Type B pancreatic cell (in vitro differentiated cells): ENCODE results near the gene TRAF3IP3. TPM values are rescaled to one million over a fixed set of nuclear protein-coding genes. Genes with fewer than 3 reads are reported as not detected.

Experiments used
- DNase-seq: peaks from one replicate; pipeline ENCODE4 v3.0.0; 2021; ENCODE audit warnings: mixed read lengths; ENCODE audit not compliant: unreplicated experiment; ENCODE audit errors: extremely low spot score
- H3K27ac Mint-ChIP-seq: 2 replicates; pipeline ENCODE4 v1.8.0; 2021; ENCODE audit warnings: mild to moderate bottlenecking, mixed read lengths
- H3K27me3 Mint-ChIP-seq: 2 replicates; pipeline ENCODE4 v1.8.0; 2021; ENCODE audit warnings: mixed read lengths
- H3K36me3 Mint-ChIP-seq: 2 replicates; pipeline ENCODE4 v1.8.0; 2021; ENCODE audit warnings: mixed read lengths
- H3K4me1 Mint-ChIP-seq: one replicate; pipeline ENCODE4 v1.8.0; 2021; ENCODE audit warnings: mixed read lengths; ENCODE audit not compliant: unreplicated experiment
- H3K4me3 Mint-ChIP-seq: 2 replicates; pipeline ENCODE4 v1.8.0; 2021; ENCODE audit warnings: mild to moderate bottlenecking, mixed read lengths
- H3K9me3 Mint-ChIP-seq: 2 replicates; pipeline ENCODE4 v1.8.0; 2021; ENCODE audit warnings: mixed read lengths
- CTCF ChIP-seq: fragments of 200-600 bp; sonication (generic); conservative IDR thresholded peaks from 2 replicates; pipeline ENCODE4 v1.5.0; 2021; ENCODE audit warnings: antibody characterized with exemption, mild to moderate bottlenecking
- total RNA-seq: library from RNA; stranded (reverse); gene quantifications from 2 replicates; pipeline ENCODE4 v1.2.1, GENCODE V29; 2021; ENCODE audit warnings: low replicate concordance

The TRAF3IP3 gene
- total RNA-seq, 1 donor from 2014 or later = 1.7 TPM

- no peak for DNase-seq
- Mint-ChIP-seq H3K4me1 (peaks cover 11% of the 10 kb centered on the region), H3K9me3 (no peaks in the 10 kb centered on the region), H3K27me3 (peaks cover 5% of the 10 kb centered on the region), H3K4me3 (no peak overlapping the region), H3K27ac (no peak overlapping the region), H3K36me3 (no peaks in the 10 kb centered on the region)
- no peak for TF ChIP-seq CTCF
These were observed 11.9 kb downstream of the TRAF3IP3 start for GRCh38 chr1:209767706-209768105.

- no peaks in the 10 kb centered on the region for H3K36me3 Mint-ChIP-seq
- no peak overlapping the region for H3K4me3 Mint-ChIP-seq
- TF ChIP-seq CTCF = no peak
- peaks cover 7% of the 10 kb centered on the region for H3K27me3 Mint-ChIP-seq
- DNase-seq = no peak
- H3K27ac Mint-ChIP-seq = no peak overlapping the region
- H3K9me3 Mint-ChIP-seq = no peaks in the 10 kb centered on the region
- H3K4me1 Mint-ChIP-seq = peaks cover 11% of the 10 kb centered on the region
These were observed 12.5 kb downstream of the TRAF3IP3 start for GRCh38 chr1:209768354-209768774.

- H3K4me1 Mint-ChIP-seq = peaks cover 14% of the 10 kb centered on the region
- peaks cover 7% of the 10 kb centered on the region for H3K27me3 Mint-ChIP-seq
- DNase-seq = no peak
- H3K4me3 Mint-ChIP-seq = no peak overlapping the region
- H3K36me3 Mint-ChIP-seq = no peaks in the 10 kb centered on the region
- TF ChIP-seq CTCF = no peak
- peak overlapping the region; percentile 12 for H3K27ac Mint-ChIP-seq
- H3K9me3 Mint-ChIP-seq = no peaks in the 10 kb centered on the region
These were observed 13.5 kb downstream of the TRAF3IP3 start for GRCh38 chr1:209769171-209769904.

GRCh38 chr1:209769971-209770370 lies 14.1 kb downstream of the TRAF3IP3 start:
- Mint-ChIP-seq H3K4me3 (no peak overlapping the region), H3K27me3 (peaks cover 9% of the 10 kb centered on the region), H3K36me3 (no peaks in the 10 kb centered on the region), H3K9me3 (no peaks in the 10 kb centered on the region), H3K27ac (no peak overlapping the region), H3K4me1 (peaks cover 18% of the 10 kb centered on the region)
- no peak for TF ChIP-seq CTCF
- no peak for DNase-seq

- H3K27me3 Mint-ChIP-seq = peaks cover 9% of the 10 kb centered on the region
- no peak for TF ChIP-seq CTCF
- H3K36me3 Mint-ChIP-seq = no peaks in the 10 kb centered on the region
- no peak for DNase-seq
- peaks cover 18% of the 10 kb centered on the region for H3K4me1 Mint-ChIP-seq
- H3K27ac Mint-ChIP-seq = no peak overlapping the region
- H3K4me3 Mint-ChIP-seq = no peak overlapping the region
- H3K9me3 Mint-ChIP-seq = no peaks in the 10 kb centered on the region
These were observed 15.0 kb downstream of the TRAF3IP3 start for GRCh38 chr1:209770636-209771415.
